Testis (tissue), 2 donors: ENCODE results near the gene RSRP1.
"Not testable (repeated sequence)": the region's sequence is repeated elsewhere in the genome, so short reads cannot be mapped to it uniquely, and the experiment has no call there.

Experiments used
- POLR2A ChIP-seq: fragments of 450-650 bp; IDR thresholded peaks from one replicate; pipeline ENCODE4 v1.6.1; 2017; ENCODE audit warnings: antibody characterized with exemption, mild to moderate bottlenecking, moderate library complexity
- TF ChIP-seq, protein P1 (sequence below), 3 experiments: fragments of 450-650 bp in 2 of 3; fragments of 200-600 bp in 1 of 3; sonication (generic) in 1 of 3; IDR thresholded peaks; one replicate each; pipeline ENCODE4 v1.5.1; 2016 to 2019; ENCODE audit warnings: antibody characterized with exemption in 3 of 3, mild to moderate bottlenecking in 2 of 3, moderate library complexity in 1 of 3

- TF ChIP-seq, protein P1, sequence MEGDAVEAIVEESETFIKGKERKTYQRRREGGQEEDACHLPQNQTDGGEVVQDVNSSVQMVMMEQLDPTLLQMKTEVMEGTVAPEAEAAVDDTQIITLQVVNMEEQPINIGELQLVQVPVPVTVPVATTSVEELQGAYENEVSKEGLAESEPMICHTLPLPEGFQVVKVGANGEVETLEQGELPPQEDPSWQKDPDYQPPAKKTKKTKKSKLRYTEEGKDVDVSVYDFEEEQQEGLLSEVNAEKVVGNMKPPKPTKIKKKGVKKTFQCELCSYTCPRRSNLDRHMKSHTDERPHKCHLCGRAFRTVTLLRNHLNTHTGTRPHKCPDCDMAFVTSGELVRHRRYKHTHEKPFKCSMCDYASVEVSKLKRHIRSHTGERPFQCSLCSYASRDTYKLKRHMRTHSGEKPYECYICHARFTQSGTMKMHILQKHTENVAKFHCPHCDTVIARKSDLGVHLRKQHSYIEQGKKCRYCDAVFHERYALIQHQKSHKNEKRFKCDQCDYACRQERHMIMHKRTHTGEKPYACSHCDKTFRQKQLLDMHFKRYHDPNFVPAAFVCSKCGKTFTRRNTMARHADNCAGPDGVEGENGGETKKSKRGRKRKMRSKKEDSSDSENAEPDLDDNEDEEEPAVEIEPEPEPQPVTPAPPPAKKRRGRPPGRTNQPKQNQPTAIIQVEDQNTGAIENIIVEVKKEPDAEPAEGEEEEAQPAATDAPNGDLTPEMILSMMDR (IDR thresholded peaks at IDR 0.05): not testable (repeated sequence)
- not testable (repeated sequence) for TF ChIP-seq POLR2A
Measured at GRCh38 chr1:25259813-25260212, 12.6 kb upstream of the RSRP1 start.
